NCI-H146 (cell line): ENCODE measurements around the gene OSBPL6.
A peak's percentile ranks its signal among the peaks of the same experiment; 100 is the strongest.
"Not testable (repeated sequence)": the region's sequence is repeated elsewhere in the genome, so short reads cannot be mapped to it uniquely, and the experiment has no call there.

Experiments
- DNase-seq: peaks from one replicate; lab custom pipeline; 2025; lab: John Stamatoyannopoulos, UW

The OSBPL6 gene

GRCh38 chr2:178306352-178307073, 112.2 kb downstream of the OSBPL6 start:
- DNase-seq: peak; percentile 51

DNA sequence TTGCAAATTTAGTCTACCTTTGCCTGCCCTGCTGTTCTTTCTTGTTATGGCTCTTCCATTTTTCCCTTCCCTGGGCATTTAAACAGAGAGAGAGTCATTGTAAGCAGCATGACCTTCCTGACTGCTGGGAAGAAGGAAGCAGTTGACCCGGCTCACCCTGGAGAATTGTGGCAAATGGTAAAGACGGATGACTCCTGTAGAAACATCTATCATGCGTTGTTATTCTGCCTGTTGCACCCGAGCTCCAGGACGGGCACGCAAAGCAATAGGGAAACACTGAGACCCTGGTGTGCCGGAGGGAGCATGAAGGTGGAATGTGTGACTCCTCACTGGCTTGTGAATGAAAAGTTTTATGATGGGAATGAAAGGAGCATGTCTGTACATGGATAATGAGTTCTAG, 113.3 kb downstream of the OSBPL6 start:
- DNase-seq: no peak

GRCh38 chr2:178309541-178309940, 115.2 kb downstream of the OSBPL6 start:
- no peak for DNase-seq

DNA sequence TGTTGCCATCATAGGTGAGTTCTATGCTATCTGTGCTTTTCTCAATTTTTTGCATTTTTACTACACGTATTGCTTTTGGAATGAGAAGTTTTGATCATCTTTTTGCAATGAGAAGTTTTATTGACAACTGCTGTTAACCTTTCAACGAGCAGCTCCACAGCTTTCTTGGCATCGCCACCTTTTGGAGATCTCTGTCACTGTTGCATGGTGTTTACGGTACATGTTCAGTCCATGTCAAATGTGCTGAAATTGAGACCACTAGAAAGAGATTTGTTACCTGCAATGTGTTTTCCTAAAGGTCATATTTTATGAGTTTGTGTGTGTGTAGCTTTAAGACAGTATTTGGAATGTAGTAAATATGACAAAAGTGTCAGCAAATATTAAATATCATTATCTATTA, 120.8 kb downstream of the OSBPL6 start:
- DNase-seq: no peak

DNA sequence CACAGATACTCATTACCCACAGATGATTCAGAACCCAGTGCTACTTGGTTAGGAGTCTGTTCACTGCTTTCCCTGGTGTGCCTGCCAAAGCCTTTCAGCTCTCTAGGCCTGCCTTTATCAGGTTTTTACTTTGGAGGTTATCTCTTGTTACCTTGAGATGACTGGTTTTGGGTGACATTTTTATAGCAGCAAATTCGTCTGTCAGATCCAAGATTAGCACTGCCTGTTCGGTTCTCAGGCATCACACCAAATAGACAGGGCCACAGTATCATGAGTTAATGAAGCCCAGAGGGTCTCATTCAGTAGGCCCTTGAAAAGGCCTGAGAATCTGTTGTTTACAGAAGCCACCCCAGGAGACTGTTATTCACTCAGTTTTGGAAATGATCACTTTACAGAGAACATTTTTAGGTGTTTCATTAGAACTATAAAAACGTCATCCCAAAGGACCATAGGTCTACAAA, 121.2 kb downstream of the OSBPL6 start:
- DNase-seq: no peak

DNA sequence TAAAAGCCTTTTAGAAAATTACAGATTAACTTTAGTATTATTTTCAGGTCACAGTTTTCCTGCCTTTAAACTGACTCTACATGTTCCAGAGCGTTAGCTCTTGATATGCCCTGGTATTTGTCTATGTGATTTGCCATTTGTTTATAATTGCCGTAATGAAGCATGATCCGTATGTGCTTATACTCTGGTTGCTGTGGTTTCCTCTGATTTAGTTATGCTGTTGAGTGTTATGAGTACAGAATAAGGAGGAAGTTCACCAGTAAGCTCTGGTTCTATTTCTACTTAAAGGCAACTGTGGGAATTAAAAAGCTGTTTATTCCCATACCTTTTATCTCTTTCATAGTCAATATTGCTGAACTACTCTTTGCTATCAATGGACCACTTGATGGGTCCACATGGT, 123.5 kb downstream of the OSBPL6 start:
- no peak for DNase-seq

- peak; percentile 77 for DNase-seq
Observed at GRCh38 chr2:178320011-178320585, 125.8 kb downstream of the OSBPL6 start.

DNA sequence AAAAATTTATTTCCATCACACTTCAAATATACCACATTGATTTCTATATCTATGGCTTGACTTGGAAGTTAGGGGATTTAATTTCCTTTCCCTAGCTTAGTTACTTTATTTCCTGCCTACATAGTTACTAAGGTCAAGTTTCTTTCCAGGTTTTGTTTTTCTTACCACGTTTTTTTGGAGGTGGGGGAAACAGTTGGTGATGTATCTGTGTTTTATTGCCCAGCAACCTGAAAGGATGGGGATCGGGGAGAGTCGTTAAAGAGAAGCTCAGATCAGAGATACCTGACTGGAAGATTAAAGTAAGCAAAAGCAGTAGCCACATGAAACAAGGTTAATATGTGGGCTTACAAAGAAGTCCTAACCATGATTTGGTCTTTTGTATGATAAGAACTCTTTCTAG, 127.8 kb downstream of the OSBPL6 start:
- DNase-seq: no peak

DNA sequence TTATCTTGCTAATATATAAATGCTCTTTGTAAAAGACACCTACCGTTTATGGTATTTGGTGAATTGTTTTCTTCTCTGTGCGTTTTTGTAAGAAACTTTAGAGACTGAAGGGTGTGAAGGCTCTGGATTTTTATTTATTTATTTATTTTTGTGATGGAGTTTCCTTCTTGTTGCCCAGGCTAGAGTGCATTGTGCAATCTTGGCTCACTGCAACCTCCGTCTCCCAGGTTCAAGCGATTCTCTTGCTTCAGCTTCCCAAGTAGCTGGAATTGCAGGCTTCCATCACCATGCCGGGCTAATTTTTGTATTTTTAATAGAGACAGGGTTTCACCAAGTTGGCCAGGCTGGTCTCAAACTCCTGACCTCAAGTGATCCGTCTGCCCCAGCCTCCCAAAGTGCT, 129.0 kb downstream of the OSBPL6 start:
- not testable (repeated sequence) for DNase-seq

DNA sequence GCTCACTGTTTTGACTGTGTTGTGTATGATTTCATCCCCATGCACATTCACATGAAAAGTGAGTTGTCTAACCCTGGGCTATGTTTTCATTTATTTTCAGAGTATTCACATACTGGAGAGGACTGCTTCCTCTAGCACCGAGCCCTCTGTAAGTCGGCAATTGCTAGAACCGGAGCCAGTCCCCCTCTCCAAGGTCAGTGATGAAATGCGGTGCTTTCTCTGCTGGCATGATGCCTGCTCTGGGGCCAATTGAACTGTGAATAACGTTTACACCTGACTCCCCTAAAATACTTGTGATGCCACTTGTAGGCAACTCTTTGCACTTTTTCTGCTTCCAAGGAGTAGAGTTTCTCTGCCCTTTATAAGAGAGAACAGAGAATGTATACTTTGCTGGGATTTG, 129.8 kb downstream of the OSBPL6 start:
- no peak for DNase-seq

DNA sequence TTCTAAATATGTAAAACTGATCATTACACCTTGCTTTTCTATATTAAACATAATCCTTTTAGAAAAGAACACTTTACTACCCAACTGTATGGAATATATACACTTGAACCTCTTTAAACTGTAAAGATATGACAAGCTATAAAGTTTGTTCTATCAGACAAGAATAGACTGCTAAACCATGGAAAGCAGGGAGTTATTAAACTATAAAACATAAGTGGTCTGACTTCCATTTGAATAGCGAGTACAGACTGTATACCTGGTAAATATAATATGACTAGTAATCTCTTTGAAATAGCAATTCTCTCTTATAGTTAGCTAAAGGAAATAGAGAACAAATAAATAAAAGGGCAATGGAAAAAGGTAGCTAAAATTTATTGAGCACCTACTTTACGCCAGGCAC, 131.0 kb downstream of the OSBPL6 start:
- DNase-seq: no peak

- DNase-seq: no peak
Observed at GRCh38 chr2:178327516-178327915, 133.2 kb downstream of the OSBPL6 start.

GRCh38 chr2:178328037-178328436, 133.7 kb downstream of the OSBPL6 start:
- DNase-seq: no peak

DNA sequence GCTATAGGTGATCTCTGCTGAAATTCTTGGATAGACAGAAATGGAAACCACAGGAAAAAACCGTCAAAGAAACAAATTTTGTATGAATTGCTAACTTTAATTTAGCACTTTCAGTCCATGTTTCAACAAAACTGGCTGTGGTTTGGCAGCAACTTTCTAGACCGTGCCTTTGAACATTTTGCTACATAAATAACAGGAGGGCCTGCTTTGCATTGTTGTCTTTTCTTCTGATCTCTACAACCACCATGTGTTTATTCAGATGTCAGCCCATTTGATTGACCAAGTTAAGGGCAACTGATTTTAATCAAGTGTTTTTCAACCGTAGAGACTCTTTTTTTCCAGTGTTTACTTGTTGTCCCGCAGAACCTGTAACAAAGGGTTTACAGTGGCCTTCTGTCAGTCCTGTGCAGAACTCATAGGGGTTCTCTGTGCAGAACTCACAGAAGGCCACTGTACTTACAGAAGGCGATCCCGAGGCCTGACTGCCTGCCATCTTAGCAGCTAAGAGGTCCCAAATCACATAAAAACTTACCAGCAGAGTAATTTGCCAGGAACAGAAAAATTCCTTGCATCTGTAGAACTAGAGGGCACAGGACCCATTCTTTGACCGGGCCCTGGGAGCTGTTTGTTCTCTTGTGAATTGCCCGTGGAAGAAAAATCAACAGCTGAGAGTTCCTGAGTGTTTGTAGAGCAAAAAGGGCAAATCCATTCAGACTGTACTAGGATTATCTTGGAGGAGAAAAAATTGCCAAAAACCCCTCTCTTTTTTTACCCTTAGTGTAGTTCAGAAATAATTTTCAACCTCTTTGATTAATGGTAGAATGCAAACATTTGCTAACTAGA, 136.1 kb downstream of the OSBPL6 start:
- DNase-seq: no peak

GRCh38 chr2:178331474-178332432, 137.4 kb downstream of the OSBPL6 start:
- peak; percentile 42 for DNase-seq

- no peak for DNase-seq
Observed at GRCh38 chr2:178333851-178334250, 139.5 kb downstream of the OSBPL6 start.

GRCh38 chr2:178335230-178335629, 140.9 kb downstream of the OSBPL6 start:
- DNase-seq: no peak

GRCh38 chr2:178344121-178344520, 149.8 kb downstream of the OSBPL6 start:
- DNase-seq: no peak

- DNase-seq: no peak
Observed at GRCh38 chr2:178345951-178346350, 151.6 kb downstream of the OSBPL6 start.

DNA sequence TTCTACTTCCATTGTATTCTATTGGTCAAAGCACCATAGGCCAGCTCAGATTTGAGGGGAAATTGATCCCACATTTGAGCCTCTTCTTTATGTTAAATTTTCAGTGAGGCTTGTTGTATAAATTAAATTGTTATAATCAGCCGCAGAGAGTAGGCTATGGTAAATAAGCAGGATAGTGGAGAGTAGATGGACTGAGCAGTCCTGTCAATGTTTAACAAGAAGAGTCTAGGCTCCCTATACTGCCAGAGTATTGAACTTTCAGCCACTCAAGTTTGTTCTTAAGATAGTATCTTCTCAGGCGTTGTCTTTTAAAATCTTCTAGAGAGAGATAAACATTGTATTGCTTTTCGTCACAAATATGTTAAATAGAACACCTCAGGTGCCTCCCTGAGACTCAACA, 155.7 kb downstream of the OSBPL6 start:
- DNase-seq: no peak

- not testable (repeated sequence) for DNase-seq
Observed at GRCh38 chr2:178357704-178358103, 163.4 kb downstream of the OSBPL6 start.
